ENCODE measurements around the gene ACBD6. TPM values are rescaled to one million over a fixed set of nuclear protein-coding genes. Genes with fewer than 3 reads are reported as not detected.

ACBD6 gene
- total RNA-seq, 1 donor from 2014 or later: 43.4 TPM

GRCh38 chr1:180274221-180274620 lies 228.2 kb downstream of the ACBD6 start:
- H3K27me3 ChIP-seq (ENCODE audit: insufficient read depth, low read length): no peaks in the 10 kb centered on the region
- FAIRE-seq (no peak), DNase-seq (ENCODE audit: low read depth) (no peak)
- no peak for TF ChIP-seq EZH2 (IDR thresholded peaks at IDR 0.05; ENCODE audit: insufficient read depth, low read length)
- no peak for TF ChIP-seq CTCF (IDR thresholded peaks at IDR 0.05; ENCODE audit: insufficient read depth, low read depth, low read length)
- H3K4me2 ChIP-seq (ENCODE audit: low read length): no peak overlapping the region
- H2AFZ ChIP-seq (ENCODE audit: low read depth, low read length): no peak overlapping the region
- no peak overlapping the region for H3K27ac ChIP-seq (ENCODE audit: low read depth, low read length)
- H3K27ac Mint-ChIP-seq (ENCODE audit: unreplicated experiment): no peak overlapping the region
- peaks cover 3% of the 10 kb centered on the region for H3K36me3 ChIP-seq (ENCODE audit: insufficient read depth, low read length)
- peaks cover 6% of the 10 kb centered on the region for H3K9me3 Mint-ChIP-seq (ENCODE audit: unreplicated experiment)
- H4K20me1 ChIP-seq (ENCODE audit: insufficient read depth, low read length): peaks cover 4% of the 10 kb centered on the region
- H3K9me3 ChIP-seq (ENCODE audit: insufficient read depth, low read depth, low read length): no peaks in the 10 kb centered on the region
- no peak overlapping the region for H3K9ac ChIP-seq (ENCODE audit: low read length)
- peaks cover 8% of the 10 kb centered on the region for H3K4me1 ChIP-seq (ENCODE audit: insufficient read depth, low read length)
- H3K4me3 Mint-ChIP-seq (ENCODE audit: unreplicated experiment): no peak overlapping the region
- H3K4me1 Mint-ChIP-seq (ENCODE audit: low read depth, unreplicated experiment): peaks cover 18% of the 10 kb centered on the region
- no peaks in the 10 kb centered on the region for H3K27me3 Mint-ChIP-seq (ENCODE audit: low read depth, unreplicated experiment)
- H3K36me3 Mint-ChIP-seq (ENCODE audit: low read depth, unreplicated experiment): peaks cover 42% of the 10 kb centered on the region
- H3K4me3 ChIP-seq (ENCODE audit: insufficient read depth, low read depth, low read length): no peak overlapping the region
- no peaks in the 10 kb centered on the region for H3K79me2 ChIP-seq (ENCODE audit: insufficient read depth, low read length)

- Mint-ChIP-seq H3K9me3 (ENCODE audit: unreplicated experiment) (peaks cover 6% of the 10 kb centered on the region), H3K36me3 (ENCODE audit: low read depth, unreplicated experiment) (peaks cover 44% of the 10 kb centered on the region), H3K27me3 (ENCODE audit: low read depth, unreplicated experiment) (no peaks in the 10 kb centered on the region), H3K4me3 (ENCODE audit: unreplicated experiment) (no peak overlapping the region), H3K27ac (ENCODE audit: unreplicated experiment) (no peak overlapping the region), H3K4me1 (ENCODE audit: low read depth, unreplicated experiment) (peaks cover 22% of the 10 kb centered on the region)
- H3K27me3 ChIP-seq (ENCODE audit: insufficient read depth, low read length): no peaks in the 10 kb centered on the region
- H3K9me3 ChIP-seq (ENCODE audit: insufficient read depth, low read depth, low read length): no peaks in the 10 kb centered on the region
- H3K4me3 ChIP-seq (ENCODE audit: insufficient read depth, low read depth, low read length): no peak overlapping the region
- no peak overlapping the region for H2AFZ ChIP-seq (ENCODE audit: low read depth, low read length)
- H3K79me2 ChIP-seq (ENCODE audit: insufficient read depth, low read length): no peaks in the 10 kb centered on the region
- FAIRE-seq (no peak), DNase-seq (ENCODE audit: low read depth) (no peak)
- peaks cover 3% of the 10 kb centered on the region for H3K36me3 ChIP-seq (ENCODE audit: insufficient read depth, low read length)
- H3K4me1 ChIP-seq (ENCODE audit: insufficient read depth, low read length): peaks cover 8% of the 10 kb centered on the region
- TF ChIP-seq CTCF (IDR thresholded peaks at IDR 0.05; ENCODE audit: insufficient read depth, low read depth, low read length): no peak
- no peak for TF ChIP-seq EZH2 (IDR thresholded peaks at IDR 0.05; ENCODE audit: insufficient read depth, low read length)
- no peak overlapping the region for H3K27ac ChIP-seq (ENCODE audit: low read depth, low read length)
- H4K20me1 ChIP-seq (ENCODE audit: insufficient read depth, low read length): peaks cover 4% of the 10 kb centered on the region
- no peak overlapping the region for H3K4me2 ChIP-seq (ENCODE audit: low read length)
- no peak overlapping the region for H3K9ac ChIP-seq (ENCODE audit: low read length)
These were observed 229.3 kb downstream of the ACBD6 start for GRCh38 chr1:180273066-180273465.

GRCh38 chr1:180272395-180272794 lies 230.0 kb downstream of the ACBD6 start:
- H3K4me1 ChIP-seq (ENCODE audit: insufficient read depth, low read length): peaks cover 8% of the 10 kb centered on the region

More at GRCh38 chr1:180272395-180272794, 230.0 kb downstream of the ACBD6 start:
- Mint-ChIP-seq H3K4me3 (ENCODE audit: unreplicated experiment) (no peak overlapping the region), H3K27ac (ENCODE audit: unreplicated experiment) (peak overlapping the region; percentile 7), H3K36me3 (ENCODE audit: low read depth, unreplicated experiment) (peaks cover 43% of the 10 kb centered on the region), H3K4me1 (ENCODE audit: low read depth, unreplicated experiment) (peaks cover 27% of the 10 kb centered on the region), H3K9me3 (ENCODE audit: unreplicated experiment) (peaks cover 6% of the 10 kb centered on the region), H3K27me3 (ENCODE audit: low read depth, unreplicated experiment) (no peaks in the 10 kb centered on the region)
- Histone ChIP-seq H4K20me1 (ENCODE audit: insufficient read depth, low read length) (peaks cover 4% of the 10 kb centered on the region), H3K27me3 (ENCODE audit: insufficient read depth, low read length) (no peaks in the 10 kb centered on the region), H3K36me3 (ENCODE audit: insufficient read depth, low read length) (peaks cover 3% of the 10 kb centered on the region), H3K9me3 (ENCODE audit: insufficient read depth, low read depth, low read length) (no peaks in the 10 kb centered on the region), H3K4me3 (ENCODE audit: insufficient read depth, low read depth, low read length) (no peak overlapping the region), H3K9ac (ENCODE audit: low read length) (no peak overlapping the region), H3K27ac (ENCODE audit: low read depth, low read length) (no peak overlapping the region), H3K4me2 (ENCODE audit: low read length) (no peak overlapping the region), H2AFZ (ENCODE audit: low read depth, low read length) (no peak overlapping the region), H3K79me2 (ENCODE audit: insufficient read depth, low read length) (no peaks in the 10 kb centered on the region)
- TF ChIP-seq CTCF (IDR thresholded peaks at IDR 0.05; ENCODE audit: insufficient read depth, low read depth, low read length): no peak
- no peak for TF ChIP-seq EZH2 (IDR thresholded peaks at IDR 0.05; ENCODE audit: insufficient read depth, low read length)
- FAIRE-seq (no peak), DNase-seq (ENCODE audit: low read depth) (no peak)

Measured in astrocyte (in vitro differentiated cells and primary cell).